Suprapubic skin (tissue), 4 donors: ENCODE measurements around the gene NUDT3.

Source experiments
- CTCF ChIP-seq, 2 donors: fragments of 200-600 bp in 1 of 2; fragments of 450-650 bp in 1 of 2; sonication (generic) in 1 of 2; IDR thresholded peaks; one replicate each; pipeline ENCODE4 v1.5.1; 2016 to 2019; ENCODE audit warnings: antibody characterized with exemption in 2 of 2, mild to moderate bottlenecking in 1 of 2, moderate library complexity in 1 of 2
- EP300 ChIP-seq: sonication (generic); formaldehyde crosslinking; IDR thresholded peaks from one replicate; pipeline ENCODE4 v1.6.1; 2017; ENCODE audit warnings: antibody characterized with exemption
- POLR2A ChIP-seq, 2 donors: fragments of 450-650 bp; IDR thresholded peaks; one replicate each; pipeline ENCODE4 v1.6.1; 2017; ENCODE audit warnings: antibody characterized with exemption in 2 of 2, mild to moderate bottlenecking in 2 of 2, moderate library complexity in 2 of 2
- POLR2AphosphoS5 ChIP-seq, 3 donors: sonication (generic); formaldehyde crosslinking; IDR thresholded peaks; one replicate each; pipeline ENCODE4 v1.6.1; 2017; ENCODE audit warnings: antibody characterized with exemption in 3 of 3

- no peak for TF ChIP-seq POLR2A (IDR thresholded peaks at IDR 0.05)
- TF ChIP-seq CTCF (IDR thresholded peaks at IDR 0.05) = no peak
- no peak for TF ChIP-seq EP300
- TF ChIP-seq POLR2AphosphoS5 (IDR thresholded peaks at IDR 0.05) = no peak
Measured at GRCh38 chr6:34369385-34369784, 23.1 kb downstream of the NUDT3 start.
